IPS-20b (cell line): ENCODE results near the gene VRTN.
A peak's percentile ranks its signal among the peaks of the same experiment; 100 is the strongest.

Source experiments
- H3K27ac ChIP-seq: one replicate; pipeline ENCODE4 v1.5.1; 2013; ENCODE audit warnings: low read length
- H3K27me3 ChIP-seq: 2 replicates; pipeline ENCODE4 v1.6.1; 2013; ENCODE audit warnings: mild to moderate bottlenecking, low read length, inconsistent platforms; ENCODE audit not compliant: insufficient read depth
- H3K36me3 ChIP-seq: 2 replicates; pipeline ENCODE4 v1.6.1; 2013; ENCODE audit warnings: low read depth, mild to moderate bottlenecking, inconsistent platforms, low read length, moderate library complexity; ENCODE audit not compliant: insufficient read depth
- H3K4me1 ChIP-seq: 2 replicates; pipeline ENCODE4 v1.6.1; 2013; ENCODE audit warnings: mild to moderate bottlenecking, control low read depth, inconsistent platforms, low read length, moderate library complexity; ENCODE audit not compliant: insufficient read depth
- H3K4me3 ChIP-seq: 2 replicates; pipeline ENCODE4 v1.5.1; 2013; ENCODE audit warnings: mild to moderate bottlenecking, low read length, inconsistent platforms
- H3K9ac ChIP-seq: 2 replicates; pipeline ENCODE4 v1.6.1; 2013; ENCODE audit warnings: low read depth, mild to moderate bottlenecking, inconsistent platforms, low read length, moderate library complexity
- H3K9me3 ChIP-seq: 2 replicates; pipeline ENCODE4 v1.6.1; 2013; ENCODE audit warnings: mild to moderate bottlenecking, low read depth, low read length, inconsistent platforms; ENCODE audit not compliant: insufficient read depth

The VRTN gene, protein sequence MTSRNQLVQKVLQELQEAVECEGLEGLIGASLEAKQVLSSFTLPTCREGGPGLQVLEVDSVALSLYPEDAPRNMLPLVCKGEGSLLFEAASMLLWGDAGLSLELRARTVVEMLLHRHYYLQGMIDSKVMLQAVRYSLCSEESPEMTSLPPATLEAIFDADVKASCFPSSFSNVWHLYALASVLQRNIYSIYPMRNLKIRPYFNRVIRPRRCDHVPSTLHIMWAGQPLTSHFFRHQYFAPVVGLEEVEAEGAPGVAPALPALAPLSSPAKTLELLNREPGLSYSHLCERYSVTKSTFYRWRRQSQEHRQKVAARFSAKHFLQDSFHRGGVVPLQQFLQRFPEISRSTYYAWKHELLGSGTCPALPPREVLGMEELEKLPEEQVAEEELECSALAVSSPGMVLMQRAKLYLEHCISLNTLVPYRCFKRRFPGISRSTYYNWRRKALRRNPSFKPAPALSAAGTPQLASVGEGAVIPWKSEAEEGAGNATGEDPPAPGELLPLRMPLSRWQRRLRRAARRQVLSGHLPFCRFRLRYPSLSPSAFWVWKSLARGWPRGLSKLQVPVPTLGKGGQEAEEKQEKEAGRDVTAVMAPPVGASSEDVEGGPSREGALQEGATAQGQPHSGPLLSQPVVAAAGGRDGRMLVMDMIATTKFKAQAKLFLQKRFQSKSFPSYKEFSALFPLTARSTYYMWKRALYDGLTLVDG

DNA sequence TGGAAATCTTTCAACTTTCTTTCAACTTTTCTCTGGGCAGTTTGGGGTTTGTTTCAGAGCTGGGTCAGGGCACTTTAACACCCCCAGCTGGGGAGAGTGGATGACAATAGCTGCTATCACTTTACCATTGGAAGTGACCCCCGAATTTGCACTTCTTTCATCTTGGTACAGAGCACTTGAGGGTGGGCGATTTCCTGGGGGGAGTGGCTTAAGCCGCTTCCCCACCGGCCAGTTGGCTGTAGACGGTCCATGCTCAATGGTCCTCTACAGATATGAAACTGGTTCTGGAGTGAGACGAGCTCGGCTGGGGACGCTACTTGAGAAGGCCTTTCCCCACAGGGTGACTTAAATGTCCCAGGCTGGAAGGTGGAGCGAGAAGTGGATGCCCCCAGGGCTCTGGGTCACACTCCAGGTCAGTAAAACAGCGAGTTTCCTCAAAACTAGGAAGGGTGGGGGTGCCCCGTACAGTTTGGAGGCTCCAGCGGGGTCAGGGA, at the start of gene VRTN:
Gene VRTN, plus strand, starts transcription at position 231 of the 494 bp plus-strand sequence. CDS start 8,313 bp downstream, outside the sequence.
- Histone ChIP-seq H3K9me3 (no peaks in the 10 kb centered on the region), H3K36me3 (peaks cover 25% of the 10 kb centered on the region; the same call in 1 of the 2 replicates), H3K27ac (peak within 1 kb of the TSS; percentile 92), H3K27me3 (no peaks in the 10 kb centered on the region), H3K4me1 (peaks cover 14% of the 10 kb centered on the region; the same call in 1 of the 2 replicates), H3K9ac (peak within 1 kb of the TSS; percentile 95), H3K4me3 (peak within 1 kb of the TSS; percentile 89)

GRCh38 chr14:74299061-74299545, 49.2 kb upstream of the VRTN start:
- peaks cover 49% of the 10 kb centered on the region for H3K36me3 ChIP-seq
- H3K9me3 ChIP-seq = no peaks in the 10 kb centered on the region
- H3K4me1 ChIP-seq = peaks cover 3% of the 10 kb centered on the region; the same call in 1 of the 2 replicates
- no peaks in the 10 kb centered on the region for H3K27me3 ChIP-seq
- H3K4me3 ChIP-seq = no peak overlapping the region
- H3K27ac ChIP-seq = no peak overlapping the region
- no peak overlapping the region for H3K9ac ChIP-seq

DNA sequence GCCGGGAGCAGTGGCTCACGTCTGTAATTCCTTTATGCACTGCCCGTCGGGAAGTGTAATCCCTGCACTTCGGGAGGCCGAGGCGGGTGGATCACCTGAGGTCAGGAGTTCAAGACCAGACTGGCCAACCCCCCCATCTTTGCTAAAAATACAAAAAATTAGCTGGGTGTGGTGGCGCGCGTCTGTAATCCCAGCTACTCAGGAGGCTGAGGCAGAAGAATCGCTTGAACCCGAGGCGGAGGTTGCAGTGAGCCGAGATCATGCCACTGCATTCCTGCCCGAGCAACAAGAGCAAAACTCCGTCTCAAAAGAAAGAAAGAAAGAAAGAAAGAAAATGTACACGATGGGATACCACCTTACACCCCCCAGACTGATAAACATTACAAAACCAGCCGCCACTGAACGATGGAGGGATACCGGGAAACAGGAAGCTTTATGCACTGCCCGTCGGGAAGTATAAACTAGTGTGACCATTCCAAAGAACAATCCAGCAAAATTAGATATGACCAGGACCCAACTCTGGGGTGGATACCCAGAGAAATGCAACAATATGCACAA, 46.6 kb upstream of the VRTN start:
- Histone ChIP-seq H3K4me1 (peaks cover 3% of the 10 kb centered on the region; the same call in 1 of the 2 replicates), H3K9me3 (no peaks in the 10 kb centered on the region), H3K27me3 (no peaks in the 10 kb centered on the region), H3K36me3 (peaks cover 28% of the 10 kb centered on the region), H3K27ac (peak overlapping the region; percentile 45), H3K9ac (peak overlapping the region; percentile 81), H3K4me3 (peak overlapping the region; percentile 95)

- H3K4me1 ChIP-seq = peaks cover 3% of the 10 kb centered on the region; the same call in 1 of the 2 replicates
- peak overlapping the region; percentile 81; the same call in 1 of the 2 replicates for H3K9ac ChIP-seq
- peak overlapping the region; percentile 95 for H3K4me3 ChIP-seq
- no peaks in the 10 kb centered on the region for H3K27me3 ChIP-seq
- no peaks in the 10 kb centered on the region for H3K9me3 ChIP-seq
- peak overlapping the region; percentile 45 for H3K27ac ChIP-seq
- peaks cover 23% of the 10 kb centered on the region for H3K36me3 ChIP-seq
Measured at GRCh38 chr14:74302152-74302628, 46.1 kb upstream of the VRTN start.

GRCh38 chr14:74302634-74303569, 45.4 kb upstream of the VRTN start, which contains the start of gene ABCD4:
Gene ABCD4 (minus strand): TSS chr14:74302934. CDS start chr14:74302912, 22 bp downstream.
- Histone ChIP-seq H3K36me3 (peaks cover 16% of the 10 kb centered on the region), H3K4me3 (peak within 1 kb of the TSS; percentile 95), H3K9ac (peak within 1 kb of the TSS; percentile 81; the same call in 1 of the 2 replicates), H3K4me1 (peaks cover 3% of the 10 kb centered on the region; the same call in 1 of the 2 replicates), H3K9me3 (no peaks in the 10 kb centered on the region), H3K27ac (peak within 1 kb of the TSS; percentile 45), H3K27me3 (no peaks in the 10 kb centered on the region)

DNA sequence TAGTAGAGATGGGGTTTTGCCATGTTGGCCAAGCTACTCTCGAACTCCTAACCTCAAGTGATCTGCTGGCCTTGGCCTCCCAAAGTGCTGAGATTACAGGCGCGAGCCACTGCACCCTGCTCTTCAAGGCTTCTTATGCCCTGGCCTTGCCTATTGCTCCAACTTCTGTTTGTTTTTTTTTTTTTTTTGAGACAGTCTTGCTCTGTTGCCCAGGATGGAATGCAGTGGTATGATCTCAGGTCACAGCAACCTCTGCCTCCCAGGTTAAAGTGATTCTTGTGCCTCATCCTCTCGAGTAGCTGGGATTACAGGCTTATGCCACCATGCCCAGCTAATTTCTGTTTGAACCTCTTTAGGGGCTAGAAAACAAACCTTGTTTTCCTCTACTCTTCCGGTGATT, 39.6 kb upstream of the VRTN start:
- Histone ChIP-seq H3K4me1 (no peaks in the 10 kb centered on the region), H3K36me3 (no peaks in the 10 kb centered on the region), H3K9me3 (no peaks in the 10 kb centered on the region), H3K4me3 (no peak overlapping the region), H3K27me3 (no peaks in the 10 kb centered on the region), H3K9ac (no peak overlapping the region), H3K27ac (no peak overlapping the region)

- Histone ChIP-seq H3K4me1 (no peaks in the 10 kb centered on the region), H3K36me3 (no peaks in the 10 kb centered on the region), H3K9ac (no peak overlapping the region), H3K4me3 (no peak overlapping the region), H3K27ac (no peak overlapping the region), H3K27me3 (no peaks in the 10 kb centered on the region), H3K9me3 (no peaks in the 10 kb centered on the region)
Measured at GRCh38 chr14:74309125-74310022, 38.9 kb upstream of the VRTN start.

DNA sequence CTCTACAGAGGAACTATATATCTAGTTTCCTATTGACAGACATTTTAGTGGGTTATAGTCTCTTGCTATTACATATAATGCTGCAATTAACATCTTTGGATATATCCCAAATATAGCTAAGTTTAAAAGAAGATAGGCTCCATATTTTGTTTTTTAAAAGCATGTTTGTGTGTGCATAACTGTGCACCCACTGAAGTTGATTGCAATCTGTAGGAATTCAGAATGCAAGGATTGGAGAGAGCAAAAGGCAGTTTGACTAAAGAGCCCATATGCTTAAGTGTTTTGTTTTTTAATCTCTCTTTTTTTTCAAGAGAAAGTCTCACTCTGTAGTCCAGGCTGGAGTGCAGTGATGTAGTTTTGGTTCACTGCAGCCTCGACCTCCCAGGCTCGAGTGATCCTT, 36.1 kb upstream of the VRTN start:
- Histone ChIP-seq H3K36me3 (no peaks in the 10 kb centered on the region), H3K9ac (no peak overlapping the region), H3K4me1 (no peaks in the 10 kb centered on the region), H3K4me3 (no peak overlapping the region), H3K9me3 (no peaks in the 10 kb centered on the region), H3K27me3 (no peaks in the 10 kb centered on the region), H3K27ac (no peak overlapping the region)

- Histone ChIP-seq H3K27me3 (no peaks in the 10 kb centered on the region), H3K4me3 (no peak overlapping the region), H3K4me1 (no peaks in the 10 kb centered on the region), H3K9me3 (no peaks in the 10 kb centered on the region), H3K36me3 (no peaks in the 10 kb centered on the region), H3K9ac (no peak overlapping the region), H3K27ac (no peak overlapping the region)
Measured at GRCh38 chr14:74313601-74314000, 34.7 kb upstream of the VRTN start.

DNA sequence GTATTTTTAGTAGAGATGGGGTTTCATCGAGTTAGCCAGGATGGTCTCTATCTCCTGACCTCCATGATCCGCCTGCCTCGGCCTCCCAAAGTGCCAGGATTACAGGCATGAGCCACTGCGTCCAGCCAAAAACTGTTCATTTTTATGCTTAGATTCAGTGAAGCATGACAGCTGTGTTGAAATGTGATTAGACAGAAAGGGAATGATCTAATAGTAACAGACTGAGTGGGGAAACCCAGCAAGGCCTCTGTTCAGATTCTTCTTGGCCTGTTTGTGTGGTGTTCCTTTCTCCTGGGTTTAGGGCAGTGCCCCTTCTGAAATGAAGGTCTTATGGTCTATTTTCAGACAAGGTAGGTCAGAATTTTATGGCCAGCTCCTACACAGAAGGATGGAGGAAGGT, 33.7 kb upstream of the VRTN start:
- Histone ChIP-seq H3K36me3 (no peaks in the 10 kb centered on the region), H3K9me3 (no peaks in the 10 kb centered on the region), H3K9ac (no peak overlapping the region), H3K4me3 (no peak overlapping the region), H3K27ac (no peak overlapping the region), H3K4me1 (no peaks in the 10 kb centered on the region), H3K27me3 (no peaks in the 10 kb centered on the region)
